Endothelial cell (in vitro differentiated cells): Measurements from ENCODE around the gene LAMC2. TPM values are rescaled to one million over a fixed set of nuclear protein-coding genes. Genes with fewer than 3 reads are reported as not detected.

Experiments used
- DNase-seq: peaks from one replicate; pipeline ENCODE4 v3.0.0; 2021; ENCODE audit warnings: low spot score
- H3K27ac Mint-ChIP-seq: one replicate; pipeline ENCODE4 v1.8.0; 2021; ENCODE audit warnings: mixed read lengths, inconsistent platforms; ENCODE audit not compliant: unreplicated experiment
- H3K27me3 Mint-ChIP-seq: one replicate; pipeline ENCODE4 v1.8.0; 2021; ENCODE audit warnings: mild to moderate bottlenecking, moderate library complexity, mixed read lengths, inconsistent platforms; ENCODE audit not compliant: unreplicated experiment
- H3K36me3 Mint-ChIP-seq: one replicate; pipeline ENCODE4 v1.8.0; 2021; ENCODE audit warnings: mild to moderate bottlenecking, low read depth, mixed read lengths, inconsistent platforms; ENCODE audit not compliant: unreplicated experiment
- H3K4me1 Mint-ChIP-seq: one replicate; pipeline ENCODE4 v1.8.0; 2021; ENCODE audit warnings: mild to moderate bottlenecking, mixed read lengths, inconsistent platforms; ENCODE audit not compliant: unreplicated experiment
- H3K4me3 Mint-ChIP-seq: one replicate; pipeline ENCODE4 v1.8.0; 2021; ENCODE audit warnings: mild to moderate bottlenecking, mixed read lengths, inconsistent platforms; ENCODE audit not compliant: unreplicated experiment
- H3K9me3 Mint-ChIP-seq: one replicate; pipeline ENCODE4 v1.8.0; 2021; ENCODE audit warnings: mixed read lengths, inconsistent platforms; ENCODE audit not compliant: unreplicated experiment
- total RNA-seq: library from RNA; stranded (reverse); fragmentation: NEBNext Ultra II Directional; extraction: Animal tissue kit (Norgen Biotek cat#: 25700); gene quantifications from one replicate; pipeline ENCODE4 v1.2.1, GENCODE V29; 2021; ENCODE audit not compliant: unreplicated experiment
- TF ChIP-seq, protein P1 (sequence below): fragments of 200-600 bp; sonication (generic); IDR thresholded peaks from one replicate; pipeline ENCODE4 v1.5.0; 2021; ENCODE audit warnings: antibody characterized with exemption; ENCODE audit not compliant: unreplicated experiment

Gene LAMC2
- total RNA-seq, 1 donor from 2014 or later, result 2.3 TPM

DNA sequence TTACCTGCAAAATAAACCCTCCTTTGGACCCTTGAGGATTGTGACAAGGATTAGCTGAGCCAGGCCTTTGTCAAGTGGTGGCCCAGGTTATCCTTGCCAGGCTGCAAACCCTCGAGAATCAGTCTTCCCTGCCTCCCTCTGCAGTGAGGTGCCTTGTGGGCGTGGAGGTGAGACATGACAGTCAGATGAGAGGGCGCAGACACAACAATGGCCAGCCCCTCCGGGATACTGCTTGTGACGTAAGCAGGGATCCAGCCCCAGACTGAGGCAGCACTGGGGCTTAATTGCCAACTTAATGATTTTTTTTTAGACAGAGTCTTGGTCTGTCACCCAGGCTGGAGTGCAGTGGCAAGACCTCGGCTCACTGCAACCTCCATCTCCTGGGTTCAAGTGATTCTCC is 104.6 kb downstream of the LAMC2 start:
- Mint-ChIP-seq H3K27ac (no peak overlapping the region), H3K4me1 (peaks cover 11% of the 10 kb centered on the region), H3K4me3 (no peak overlapping the region), H3K27me3 (peaks cover 4% of the 10 kb centered on the region), H3K36me3 (no peaks in the 10 kb centered on the region), H3K9me3 (no peaks in the 10 kb centered on the region)
- DNase-seq, result no peak
- TF ChIP-seq, protein P1, sequence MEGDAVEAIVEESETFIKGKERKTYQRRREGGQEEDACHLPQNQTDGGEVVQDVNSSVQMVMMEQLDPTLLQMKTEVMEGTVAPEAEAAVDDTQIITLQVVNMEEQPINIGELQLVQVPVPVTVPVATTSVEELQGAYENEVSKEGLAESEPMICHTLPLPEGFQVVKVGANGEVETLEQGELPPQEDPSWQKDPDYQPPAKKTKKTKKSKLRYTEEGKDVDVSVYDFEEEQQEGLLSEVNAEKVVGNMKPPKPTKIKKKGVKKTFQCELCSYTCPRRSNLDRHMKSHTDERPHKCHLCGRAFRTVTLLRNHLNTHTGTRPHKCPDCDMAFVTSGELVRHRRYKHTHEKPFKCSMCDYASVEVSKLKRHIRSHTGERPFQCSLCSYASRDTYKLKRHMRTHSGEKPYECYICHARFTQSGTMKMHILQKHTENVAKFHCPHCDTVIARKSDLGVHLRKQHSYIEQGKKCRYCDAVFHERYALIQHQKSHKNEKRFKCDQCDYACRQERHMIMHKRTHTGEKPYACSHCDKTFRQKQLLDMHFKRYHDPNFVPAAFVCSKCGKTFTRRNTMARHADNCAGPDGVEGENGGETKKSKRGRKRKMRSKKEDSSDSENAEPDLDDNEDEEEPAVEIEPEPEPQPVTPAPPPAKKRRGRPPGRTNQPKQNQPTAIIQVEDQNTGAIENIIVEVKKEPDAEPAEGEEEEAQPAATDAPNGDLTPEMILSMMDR, result no peak

DNA sequence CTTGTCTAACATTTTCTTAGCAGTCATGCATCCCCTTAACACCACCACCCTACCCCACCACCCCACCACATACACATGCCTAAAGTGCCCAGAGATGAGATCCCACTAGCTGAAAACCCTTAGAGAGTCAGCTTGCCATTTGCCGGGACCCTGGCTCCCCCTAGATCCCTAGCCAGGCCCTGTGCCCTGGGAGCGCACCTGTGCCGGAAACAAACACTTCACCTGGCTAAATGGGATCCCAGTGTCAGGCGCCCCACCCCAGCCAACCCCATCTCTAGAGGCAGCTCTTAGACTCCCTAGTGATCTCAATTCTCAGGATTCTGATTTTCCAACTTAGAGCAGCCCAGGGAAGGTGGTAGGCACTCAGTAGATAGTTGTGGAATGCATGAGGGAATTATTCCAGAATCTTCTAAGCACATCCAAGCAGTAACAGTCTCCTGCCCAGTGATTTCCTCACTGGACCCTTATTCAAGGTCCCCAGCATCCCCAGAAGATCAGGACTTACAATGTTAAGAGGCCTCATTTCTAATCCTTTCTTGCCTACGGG is 105.2 kb downstream of the LAMC2 start:
- Mint-ChIP-seq H3K4me3 (no peak overlapping the region), H3K9me3 (no peaks in the 10 kb centered on the region), H3K27ac (no peak overlapping the region), H3K4me1 (peaks cover 11% of the 10 kb centered on the region), H3K27me3 (peaks cover 4% of the 10 kb centered on the region), H3K36me3 (no peaks in the 10 kb centered on the region)
- TF ChIP-seq, protein P1, result no peak
- no peak for DNase-seq

DNA sequence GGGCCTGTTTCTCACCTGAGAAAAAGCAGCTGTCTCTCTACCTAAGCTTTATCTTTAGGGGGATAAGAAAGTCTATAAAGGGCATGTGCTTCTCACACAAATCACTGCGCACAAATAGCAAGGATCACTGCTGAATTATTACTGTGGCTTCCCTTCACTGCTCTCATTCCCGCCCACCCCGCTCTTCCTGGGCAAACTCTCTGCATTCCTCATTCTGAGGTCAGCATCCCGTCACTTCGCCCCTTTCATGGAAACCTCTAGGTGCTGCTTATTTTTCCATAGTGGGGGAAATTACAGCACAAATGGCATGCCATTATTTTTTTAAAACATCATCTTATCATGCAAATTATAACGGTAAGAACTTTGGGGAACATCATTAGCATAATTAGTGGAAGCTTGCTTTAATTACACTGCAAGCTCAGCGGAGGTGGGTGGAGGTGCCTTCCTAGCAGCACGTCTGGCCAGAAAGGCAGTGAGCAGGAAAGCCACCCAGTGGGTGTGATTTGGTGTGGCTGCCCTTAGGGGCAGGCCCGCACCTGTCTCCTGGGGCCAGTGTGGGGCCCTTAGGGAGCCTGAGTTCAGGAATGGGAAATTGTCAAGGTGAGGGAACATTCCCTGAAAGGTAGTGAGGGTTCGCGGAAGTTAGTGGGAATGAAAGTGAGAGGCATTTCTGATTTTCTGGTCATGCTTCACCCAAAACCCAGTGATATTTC is 105.9 kb downstream of the LAMC2 start:
- H3K9me3 Mint-ChIP-seq, result no peaks in the 10 kb centered on the region
- H3K36me3 Mint-ChIP-seq, result no peaks in the 10 kb centered on the region
- TF ChIP-seq, protein P1, result no peak
- H3K4me1 Mint-ChIP-seq, result peaks cover 11% of the 10 kb centered on the region
- H3K27ac Mint-ChIP-seq, result no peak overlapping the region
- DNase-seq, result no peak
- peaks cover 4% of the 10 kb centered on the region for H3K27me3 Mint-ChIP-seq
- no peak overlapping the region for H3K4me3 Mint-ChIP-seq

- Mint-ChIP-seq H3K4me3 (no peak overlapping the region), H3K27me3 (peaks cover 4% of the 10 kb centered on the region), H3K36me3 (no peaks in the 10 kb centered on the region), H3K4me1 (peaks cover 6% of the 10 kb centered on the region), H3K9me3 (no peaks in the 10 kb centered on the region), H3K27ac (no peak overlapping the region)
- TF ChIP-seq, protein P1, result no peak
- DNase-seq, result no peak
Measured at GRCh38 chr1:183293241-183293640, 107.2 kb downstream of the LAMC2 start.

DNA sequence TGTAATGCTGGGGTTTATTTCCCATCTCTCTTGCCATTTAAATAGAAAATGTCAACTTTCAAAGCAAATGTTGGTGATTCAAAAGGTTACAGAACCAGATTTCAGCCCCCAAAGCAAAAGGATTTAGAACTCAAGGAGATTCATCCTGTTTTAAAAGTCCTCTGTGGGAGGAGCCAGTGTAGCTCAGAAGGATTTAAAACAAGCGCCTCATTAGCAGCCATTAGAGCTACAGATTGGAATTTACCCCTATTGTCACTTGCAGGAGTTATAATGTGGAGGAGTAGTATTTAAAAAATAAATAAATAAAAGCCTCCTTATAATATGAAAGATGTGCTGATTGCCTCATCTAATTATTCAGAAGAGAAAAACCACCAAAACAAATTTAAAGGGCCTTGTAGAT is 107.8 kb downstream of the LAMC2 start:
- Mint-ChIP-seq H3K36me3 (no peaks in the 10 kb centered on the region), H3K27ac (no peak overlapping the region), H3K9me3 (no peaks in the 10 kb centered on the region), H3K27me3 (peaks cover 4% of the 10 kb centered on the region), H3K4me1 (peaks cover 6% of the 10 kb centered on the region), H3K4me3 (no peak overlapping the region)
- DNase-seq, result no peak
- TF ChIP-seq, protein P1, result no peak
